Non-pigmented ciliary epithelial cell (primary cell): ENCODE results near the gene CAPN9.

Experiments
- DNase-seq: peaks from one replicate; pipeline ENCODE4 v3.0.0-alpha.2; 2010; ENCODE audit warnings: low read depth

Gene CAPN9

GRCh38 chr1:230796626-230797025, 49.4 kb downstream of the CAPN9 start:
- DNase-seq = no peak

DNA sequence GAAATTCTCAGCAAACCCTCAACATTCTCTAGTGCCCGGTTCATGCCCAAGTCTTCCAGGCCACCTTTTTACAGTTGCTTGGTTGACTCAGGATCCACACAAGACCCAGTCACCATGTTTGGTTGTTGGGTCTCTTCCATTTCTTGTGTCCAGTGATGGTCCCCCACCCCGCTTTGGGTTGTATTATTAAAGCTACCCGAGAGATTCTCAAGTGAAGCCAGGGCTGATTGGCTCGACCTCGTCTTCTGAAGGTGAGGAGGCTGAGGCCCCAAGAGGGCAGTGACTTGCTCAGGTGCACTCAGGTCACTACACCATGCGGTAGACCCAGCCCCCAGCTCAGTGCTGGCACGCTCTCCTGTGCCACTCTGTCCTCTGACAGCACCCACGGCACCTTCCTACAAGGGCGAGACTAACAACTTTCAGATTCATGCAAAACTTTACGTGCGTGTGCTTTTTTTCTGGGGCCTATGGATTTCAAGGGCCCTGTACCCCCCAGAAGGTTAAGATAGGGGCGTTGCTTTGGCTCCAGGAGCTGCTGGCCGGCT, 50.3 kb downstream of the CAPN9 start:
- no peak for DNase-seq

GRCh38 chr1:230797942-230798365, 50.8 kb downstream of the CAPN9 start:
- peak; percentile 23 for DNase-seq

DNA sequence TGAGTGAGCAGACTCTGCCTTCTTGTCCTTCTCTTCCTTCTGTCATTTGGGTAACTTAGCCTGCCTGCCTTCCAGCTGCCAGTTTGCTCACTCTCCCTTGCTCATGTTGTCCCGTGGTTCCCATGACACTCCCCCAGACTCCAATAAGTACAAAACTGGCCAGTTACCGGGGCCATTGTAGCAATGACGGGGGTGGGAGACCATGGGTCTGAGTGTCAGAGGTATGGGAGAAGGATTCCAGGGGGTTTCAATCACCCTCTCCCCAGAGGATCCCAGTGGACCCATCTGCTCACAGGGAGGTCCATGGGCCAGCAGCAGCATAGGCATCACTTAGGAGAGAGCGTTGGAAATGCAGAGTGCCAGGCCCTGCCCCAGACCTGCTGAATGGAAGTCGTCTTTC, 51.3 kb downstream of the CAPN9 start:
- DNase-seq = no peak

- no peak for DNase-seq
Observed at GRCh38 chr1:230800891-230801840, 54.0 kb downstream of the CAPN9 start.

DNA sequence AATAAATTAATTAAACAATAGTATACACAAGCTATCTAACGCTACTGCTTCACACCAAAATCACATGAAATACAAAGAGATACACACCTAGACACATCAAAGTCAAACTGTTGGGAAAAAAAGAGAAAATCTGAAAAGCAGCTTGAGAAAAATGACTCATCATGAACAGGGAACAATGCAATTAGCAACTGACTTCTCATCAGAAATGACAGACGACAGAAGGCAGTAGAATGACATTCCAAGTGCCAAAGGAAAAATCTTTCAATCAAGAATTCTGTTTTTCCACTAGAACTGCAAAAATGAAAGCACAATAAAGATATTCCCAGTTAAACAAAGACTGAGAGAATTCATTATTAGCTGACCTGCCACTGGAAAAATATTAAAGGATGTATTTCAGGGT, 57.2 kb downstream of the CAPN9 start:
- DNase-seq = no peak

DNA sequence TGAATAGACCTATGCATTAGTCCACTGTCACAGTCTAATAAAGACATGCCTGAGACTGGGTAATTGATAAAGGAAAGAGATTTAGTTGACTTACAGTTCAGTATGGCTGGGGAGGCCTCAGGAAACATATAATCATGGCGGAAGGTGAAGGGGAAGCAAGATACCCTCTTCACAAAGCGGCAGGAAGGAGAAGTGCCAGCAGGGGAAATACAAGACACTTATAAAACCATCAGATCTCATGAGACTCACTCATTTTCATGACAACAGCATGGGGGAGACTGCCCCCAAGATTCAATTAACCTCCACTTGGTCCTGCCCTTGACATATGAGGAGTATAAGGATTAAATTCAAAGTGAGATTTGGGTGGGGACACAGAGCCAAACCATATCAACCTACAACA, 59.4 kb downstream of the CAPN9 start:
- DNase-seq = no peak

- no peak for DNase-seq
Observed at GRCh38 chr1:230807029-230807428, 59.8 kb downstream of the CAPN9 start.

DNA sequence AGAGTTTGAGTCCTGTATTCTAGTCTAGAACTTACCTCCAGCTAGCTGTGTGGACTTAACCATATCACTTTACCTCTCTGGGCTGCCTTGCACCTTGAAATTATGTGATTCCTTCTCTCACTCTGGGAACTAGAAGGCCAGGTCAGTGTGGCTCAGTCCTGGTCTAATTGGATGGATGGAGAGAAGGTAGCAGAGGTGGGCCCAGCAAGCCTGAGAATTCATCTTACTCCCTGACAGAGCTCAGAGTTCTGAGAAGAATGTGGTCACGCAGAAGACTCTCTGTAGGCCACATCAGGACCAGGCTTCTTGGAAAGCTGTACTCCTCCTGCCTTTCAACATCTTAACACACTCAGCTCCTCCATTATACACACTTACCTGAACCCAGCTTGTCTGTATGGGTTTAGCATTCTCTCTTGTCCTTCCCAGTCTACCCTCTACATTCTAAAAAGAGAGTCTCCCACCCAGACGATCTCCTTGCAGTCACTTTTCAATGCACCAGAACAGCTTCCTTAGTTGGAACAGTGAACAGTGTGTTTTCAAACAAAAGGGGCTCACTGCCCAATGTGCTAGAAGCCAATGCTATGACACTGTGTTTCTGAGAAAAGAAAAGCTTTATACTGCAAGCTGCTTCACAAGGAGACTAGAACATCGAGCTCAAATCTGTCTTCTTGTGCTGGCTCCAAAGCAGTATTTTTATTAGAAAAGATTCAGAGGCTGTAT, 60.5 kb downstream of the CAPN9 start:
- no peak for DNase-seq

GRCh38 chr1:230808281-230808872, 61.2 kb downstream of the CAPN9 start:
- no peak for DNase-seq

- no peak for DNase-seq
Observed at GRCh38 chr1:230809256-230809990, 62.2 kb downstream of the CAPN9 start.

- no peak for DNase-seq
Observed at GRCh38 chr1:230812568-230812967, 65.4 kb downstream of the CAPN9 start.

GRCh38 chr1:230814949-230815692, 67.9 kb downstream of the CAPN9 start:
- no peak for DNase-seq

GRCh38 chr1:230816018-230816417, 68.8 kb downstream of the CAPN9 start:
- DNase-seq = no peak

DNA sequence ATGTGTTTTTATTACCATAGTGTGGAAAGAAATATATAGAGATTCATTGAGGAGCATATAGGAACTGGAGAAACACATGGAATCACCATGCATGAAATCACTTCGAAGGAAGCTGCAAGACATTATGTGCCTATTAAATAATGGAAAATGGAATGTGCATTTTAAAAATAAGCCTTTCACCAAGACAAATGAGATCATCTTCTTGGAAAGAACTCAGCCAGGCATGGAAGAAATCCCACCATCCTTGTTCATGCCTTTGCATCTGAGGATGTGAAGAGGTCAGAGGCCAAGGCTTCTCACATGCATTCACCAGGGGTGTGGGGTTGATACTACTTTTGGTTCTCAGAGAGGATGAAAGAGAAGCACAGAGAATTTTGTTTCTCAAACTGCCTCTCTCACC, 71.2 kb downstream of the CAPN9 start:
- no peak for DNase-seq

- no peak for DNase-seq
Observed at GRCh38 chr1:230818901-230819300, 71.7 kb downstream of the CAPN9 start.

DNA sequence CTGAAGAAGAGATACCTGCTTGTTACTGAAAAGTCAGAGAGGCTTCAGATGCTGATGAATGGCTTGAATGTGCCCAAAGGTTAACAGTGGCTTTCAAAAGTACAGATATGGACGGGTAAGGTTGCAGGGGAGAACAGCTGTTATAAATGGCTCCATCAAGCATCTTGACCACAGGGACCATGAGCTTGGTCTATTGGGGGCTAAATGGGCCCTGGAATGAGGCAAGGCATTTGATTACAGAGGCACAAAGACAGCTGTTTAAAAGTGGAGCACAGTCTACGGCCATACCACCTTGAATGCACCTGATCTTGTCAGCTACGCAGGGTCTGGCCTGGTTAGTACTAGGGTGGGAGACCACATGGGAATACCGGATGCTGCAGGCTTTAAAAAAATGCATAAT, 72.8 kb downstream of the CAPN9 start:
- DNase-seq = no peak

DNA sequence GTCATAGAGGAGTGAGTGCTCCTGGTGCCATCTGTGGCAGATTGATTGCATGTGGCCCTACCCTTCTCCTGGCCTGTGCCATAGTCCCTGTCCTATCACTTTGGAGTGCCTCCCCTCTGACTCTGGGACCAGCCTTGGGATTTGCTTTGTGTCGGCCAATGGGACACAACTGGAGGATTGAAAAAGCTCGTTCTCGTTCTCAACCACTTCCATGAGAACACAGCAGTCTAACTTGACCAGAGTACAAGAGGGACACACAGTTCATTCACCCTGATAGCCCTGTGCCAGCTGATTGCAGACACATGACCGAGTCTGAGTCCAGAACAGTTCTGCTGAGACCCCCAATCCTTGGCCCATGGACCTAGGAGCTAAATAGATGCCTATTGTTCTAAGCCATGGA, 73.4 kb downstream of the CAPN9 start:
- no peak for DNase-seq

DNA sequence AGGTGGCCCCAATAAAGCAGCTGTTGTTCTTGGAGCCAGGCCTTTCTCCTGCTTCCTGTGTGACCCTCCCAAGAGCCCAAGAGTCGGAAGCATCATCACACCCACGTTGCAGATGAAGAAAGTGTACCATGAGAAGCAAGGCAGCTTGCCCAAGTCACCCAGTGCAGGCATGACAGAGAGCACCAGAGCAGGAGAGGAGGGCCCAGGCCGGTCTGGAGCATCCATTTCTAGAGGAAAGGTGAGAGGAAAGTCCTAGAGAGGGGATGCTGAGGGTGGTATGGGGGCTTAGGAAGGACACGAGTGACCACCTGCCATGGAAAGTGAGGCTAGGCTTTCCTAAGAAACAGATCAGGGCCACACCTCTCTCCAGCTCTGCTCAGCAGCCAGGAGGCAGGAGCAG, 74.2 kb downstream of the CAPN9 start:
- no peak for DNase-seq

- DNase-seq = no peak
Observed at GRCh38 chr1:230822092-230822581, 74.9 kb downstream of the CAPN9 start.

DNA sequence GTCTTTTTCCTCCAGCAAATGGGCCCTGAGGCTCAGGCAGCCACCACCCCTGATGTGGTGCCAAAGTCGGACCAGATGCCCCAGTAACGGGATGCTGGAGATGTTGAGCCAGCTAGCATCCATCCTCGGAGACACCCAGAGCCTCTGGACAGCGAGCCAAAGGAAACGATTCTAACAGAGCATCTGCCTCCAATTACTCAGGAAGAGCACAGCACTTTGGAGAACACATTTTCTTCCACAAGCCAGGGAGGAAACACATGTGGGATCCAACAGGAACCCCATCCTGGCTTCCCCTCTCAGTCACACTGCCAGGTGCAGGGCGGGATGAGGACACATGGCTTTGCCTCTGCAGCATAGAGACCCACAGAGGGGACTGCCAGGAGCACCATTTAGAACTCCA, 76.2 kb downstream of the CAPN9 start:
- DNase-seq = no peak
